ENCODE results near the gene POGLUT3. TPM values are rescaled to one million over a fixed set of nuclear protein-coding genes. Genes with fewer than 3 reads are reported as not detected.
A peak's percentile ranks its signal among the peaks of the same experiment; 100 is the strongest.

Gene POGLUT3
- total and polyA plus RNA-seq, 12 donors = 5.9 to 17.9 (median 10.5) TPM

- H3K4me3 ChIP-seq = no peak overlapping the region
- intact Hi-C loops (cut with DNase I) = no loop called here
- no peak for TF ChIP-seq CTCF (IDR thresholded peaks at IDR 0.05)
- no peaks in the 10 kb centered on the region for H3K9me3 ChIP-seq
- no peak overlapping the region for H3K27ac ChIP-seq
- H3K27me3 ChIP-seq = no peaks in the 10 kb centered on the region
- H3K36me3 ChIP-seq = no peaks in the 10 kb centered on the region
- H3K4me1 ChIP-seq = no peaks in the 10 kb centered on the region
- no peak for ATAC-seq
- DNase-seq = no peak
These were observed 43.3 kb upstream of the POGLUT3 start for GRCh38 chr11:108541531-108541930.

- WGBS, 2 donors = 67 to 72% methylated on average over 4 of the region's 4 CpGs
- Histone ChIP-seq H3K9me3 (no peaks in the 10 kb centered on the region), H3K4me1 (no peaks in the 10 kb centered on the region), H3K4me3 (no peak overlapping the region), H3K36me3 (no peaks in the 10 kb centered on the region), H3K27me3 (no peaks in the 10 kb centered on the region), H3K27ac (no peak overlapping the region)
- no peak for DNase-seq
- no peak for ATAC-seq
- intact Hi-C loops (cut with DNase I) = loop anchor here in 1 of 10 donors (5.0 kb wide), 1 partner anchor 94 kb away; no protein-coding TSS in a partner anchor
- no peak for TF ChIP-seq CTCF (IDR thresholded peaks at IDR 0.05)
These were observed 40.3 kb upstream of the POGLUT3 start for GRCh38 chr11:108538502-108538901.

- H3K9me3 ChIP-seq = no peaks in the 10 kb centered on the region
- no peak for TF ChIP-seq CTCF (IDR thresholded peaks at IDR 0.05)
- no peak overlapping the region for H3K4me3 ChIP-seq
- DNase-seq (no peak), ATAC-seq (peak in 1 of 8 donors; percentile 39)
- no peaks in the 10 kb centered on the region for H3K4me1 ChIP-seq
- H3K36me3 ChIP-seq = no peaks in the 10 kb centered on the region
- no peak overlapping the region for H3K27ac ChIP-seq
- WGBS, 2 donors = 46 to 58% methylated on average over 8 of the region's 8 CpGs
- intact Hi-C loops (cut with DNase I) = loop anchor here in 1 of 10 donors (5.0 kb wide), 1 partner anchor 94 kb away; no protein-coding TSS in a partner anchor
- H3K27me3 ChIP-seq = no peaks in the 10 kb centered on the region
These were observed 39.8 kb upstream of the POGLUT3 start for GRCh38 chr11:108538022-108538424.

- WGBS, 2 donors = 75 to 87% methylated on average over 5 of the region's 5 CpGs
- Histone ChIP-seq H3K4me1 (no peaks in the 10 kb centered on the region), H3K9me3 (no peaks in the 10 kb centered on the region), H3K27me3 (no peaks in the 10 kb centered on the region), H3K27ac (no peak overlapping the region), H3K36me3 (no peaks in the 10 kb centered on the region), H3K4me3 (no peak overlapping the region)
- ATAC-seq (no peak), DNase-seq (no peak)
- intact Hi-C loops (cut with DNase I) = loop anchor here in 1 of 10 donors (5.0 kb wide), 1 partner anchor 96 kb away; no protein-coding TSS in a partner anchor
- no peak for TF ChIP-seq CTCF (IDR thresholded peaks at IDR 0.05)
These were observed 38.6 kb upstream of the POGLUT3 start for GRCh38 chr11:108536783-108537182.

Data from heart right ventricle (tissue), 16 donors.